HK-2 (cell line): ENCODE measurements around the gene AKR7A3.
"Not testable (repeated sequence)": the region's sequence is repeated elsewhere in the genome, so short reads cannot be mapped to it uniquely, and the experiment has no call there.

Experiments used
- DNase-seq: peaks from one replicate; pipeline ENCODE4 v3.0.0-alpha.2; 2018; ENCODE audit not compliant: unreplicated experiment

Gene AKR7A3

GRCh38 chr1:19288324-19289241 is at the start of gene AKR7A3:
AKR7A3 (minus strand) TSS chr1:19288770; CDS start chr1:19288709, 61 bp downstream.
- DNase-seq, result not testable (repeated sequence)

DNA sequence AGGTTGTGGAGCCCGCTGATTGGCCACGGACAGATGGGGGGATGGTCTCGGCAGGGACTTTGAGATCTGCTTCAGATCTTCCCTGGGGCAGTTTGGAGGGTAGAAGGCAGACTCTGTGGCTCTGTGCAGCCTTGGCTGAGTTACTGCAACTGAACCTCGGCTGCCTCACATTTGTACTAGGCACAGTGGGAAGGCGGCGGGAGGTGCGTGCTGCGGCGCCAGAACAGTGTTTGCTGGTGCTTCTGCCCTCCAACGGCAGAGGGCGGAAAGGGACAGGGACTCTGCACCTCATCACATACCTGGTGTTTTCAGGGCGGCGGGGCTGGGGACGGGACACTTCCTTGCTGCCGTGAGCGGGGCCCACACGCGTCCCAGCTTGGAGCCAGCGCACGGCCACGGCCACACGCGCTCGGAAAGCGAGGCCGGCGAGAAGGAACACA is 49.8 kb upstream of the AKR7A3 start:
- no peak for DNase-seq

DNA sequence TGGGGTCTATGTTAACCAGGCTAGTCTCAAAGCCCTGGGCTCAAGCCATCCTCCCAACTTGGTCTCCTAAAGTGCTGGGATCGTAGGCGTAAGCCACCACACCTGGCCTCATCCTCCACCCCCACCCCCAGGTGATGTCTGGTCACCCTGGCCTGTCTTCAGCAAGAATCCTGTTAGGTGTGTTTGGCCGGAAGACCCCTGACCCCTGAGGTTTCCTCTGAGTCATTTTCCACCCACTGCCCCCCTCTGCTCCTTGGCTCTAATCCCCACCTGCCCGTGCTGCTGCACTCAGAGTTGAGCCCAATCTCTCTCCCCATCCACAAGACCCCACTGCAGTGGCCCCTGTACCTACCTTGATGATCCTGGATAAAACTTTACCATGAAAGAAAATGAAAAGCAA is 48.7 kb upstream of the AKR7A3 start:
- no peak for DNase-seq

- DNase-seq, result peak; percentile 69
Measured at GRCh38 chr1:19336543-19336942, 48.0 kb upstream of the AKR7A3 start.

DNA sequence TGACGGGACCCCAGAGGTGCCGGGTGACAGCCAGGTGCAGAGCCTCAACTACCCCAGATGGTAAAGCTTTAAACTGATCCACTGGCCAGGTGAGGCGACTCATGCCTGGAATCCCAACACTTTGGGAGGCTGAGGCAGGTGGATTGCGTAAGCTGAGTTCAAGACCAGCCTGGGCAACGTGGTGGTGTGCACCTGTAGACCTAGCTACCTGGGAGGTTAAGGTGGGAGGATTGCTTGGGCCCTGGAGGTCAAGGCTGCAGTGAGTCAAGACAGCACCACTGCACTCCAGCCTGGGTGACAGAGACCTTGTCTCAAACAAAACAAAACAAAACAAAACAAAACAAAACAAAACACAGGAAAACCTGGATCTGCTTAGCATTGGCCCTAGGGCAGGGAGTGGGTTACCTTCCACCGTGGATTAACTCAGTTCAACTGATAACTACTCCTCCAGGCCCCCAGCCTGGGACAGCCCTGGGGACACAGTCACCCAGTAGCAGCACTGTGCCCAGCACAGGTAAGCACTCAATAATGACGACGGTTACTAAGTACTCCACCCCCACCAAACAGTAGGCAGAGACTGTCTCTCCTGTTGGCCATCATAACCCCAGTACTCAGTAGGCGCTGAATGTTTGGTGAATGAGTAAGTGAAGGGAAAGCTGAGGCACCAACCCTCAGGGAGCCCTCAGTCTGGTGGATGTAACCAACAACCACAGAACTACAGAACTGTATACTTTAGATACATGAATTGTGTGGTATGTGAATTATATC is 45.2 kb upstream of the AKR7A3 start:
- no peak for DNase-seq

DNA sequence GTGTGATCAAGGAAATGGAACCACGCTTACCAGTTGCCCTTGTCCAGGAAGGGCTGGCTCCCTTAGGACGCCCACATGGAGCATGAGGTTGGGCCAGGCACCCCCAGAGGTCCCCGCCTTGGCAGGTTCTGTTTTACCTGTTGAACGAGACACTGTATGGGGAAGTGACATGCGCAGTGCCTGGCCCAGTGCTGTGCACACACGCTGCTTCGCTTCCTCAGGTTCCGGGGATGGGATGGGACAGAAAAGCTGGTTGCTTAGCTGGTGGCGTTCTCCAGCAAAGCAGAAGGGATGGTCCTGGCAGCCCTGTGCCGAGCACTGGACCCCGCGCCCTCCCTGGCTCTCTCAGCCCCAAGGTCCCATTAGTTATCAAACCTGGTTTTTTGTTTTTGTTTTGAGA is 44.3 kb upstream of the AKR7A3 start:
- DNase-seq, result no peak

- DNase-seq, result no peak
Measured at GRCh38 chr1:19331262-19331878, 42.8 kb upstream of the AKR7A3 start.

DNA sequence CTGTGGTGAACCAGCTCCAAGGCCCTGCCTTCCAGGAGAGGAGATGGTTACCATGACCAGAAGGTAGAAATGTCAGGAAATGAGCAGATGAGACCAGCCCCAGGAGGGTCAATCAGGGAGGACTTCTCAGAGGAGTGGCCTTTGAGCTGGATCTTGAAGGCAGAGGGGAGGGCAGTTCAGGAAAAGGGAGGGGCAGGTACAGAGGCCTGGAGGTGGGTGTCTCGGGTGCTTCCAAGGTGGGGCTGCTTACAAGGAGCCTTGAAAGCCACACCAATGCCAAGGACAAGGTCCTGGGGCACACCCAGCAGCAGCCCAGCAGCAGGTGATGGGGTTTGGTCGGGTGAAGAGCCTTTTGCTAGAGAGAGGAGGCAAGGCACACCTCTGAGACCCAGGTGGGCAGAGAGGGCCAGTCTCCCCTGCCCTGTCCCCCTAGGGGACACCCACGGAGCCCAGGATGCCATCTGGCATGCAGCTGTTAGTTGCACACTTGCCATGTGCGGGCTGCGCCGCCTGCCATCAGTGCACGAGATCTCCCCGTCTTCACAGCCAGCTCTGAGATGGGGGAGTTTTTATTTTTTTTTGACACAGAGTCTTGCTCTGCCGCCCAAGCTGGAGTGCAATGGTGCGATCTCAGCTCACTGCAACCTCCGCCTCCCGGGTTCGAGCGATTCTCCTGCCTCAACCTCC is 42.0 kb upstream of the AKR7A3 start:
- no peak for DNase-seq

GRCh38 chr1:19329611-19330010 is 41.0 kb upstream of the AKR7A3 start:
- no peak for DNase-seq

DNA sequence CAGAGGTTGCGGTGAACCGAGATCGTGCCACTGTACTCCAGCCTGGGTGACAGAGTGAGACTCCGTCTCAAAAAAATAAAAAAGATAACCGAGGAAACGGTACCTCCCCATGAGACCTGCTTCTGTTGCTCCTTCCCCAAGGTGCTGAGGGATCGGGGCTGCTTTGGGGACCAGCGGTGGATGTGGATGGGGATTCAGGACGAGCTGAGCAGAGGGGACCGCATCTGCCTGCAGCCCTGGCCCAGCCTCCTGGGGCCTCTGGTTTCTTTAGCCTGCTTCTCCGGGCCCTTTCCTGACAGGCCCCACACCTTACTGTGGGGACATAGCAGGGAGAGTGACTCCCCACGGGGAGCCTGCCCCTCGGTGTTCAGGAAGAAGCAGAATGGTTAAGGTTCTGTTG is 40.6 kb upstream of the AKR7A3 start:
- no peak for DNase-seq

GRCh38 chr1:19328486-19328885 is 39.9 kb upstream of the AKR7A3 start:
- DNase-seq, result no peak

DNA sequence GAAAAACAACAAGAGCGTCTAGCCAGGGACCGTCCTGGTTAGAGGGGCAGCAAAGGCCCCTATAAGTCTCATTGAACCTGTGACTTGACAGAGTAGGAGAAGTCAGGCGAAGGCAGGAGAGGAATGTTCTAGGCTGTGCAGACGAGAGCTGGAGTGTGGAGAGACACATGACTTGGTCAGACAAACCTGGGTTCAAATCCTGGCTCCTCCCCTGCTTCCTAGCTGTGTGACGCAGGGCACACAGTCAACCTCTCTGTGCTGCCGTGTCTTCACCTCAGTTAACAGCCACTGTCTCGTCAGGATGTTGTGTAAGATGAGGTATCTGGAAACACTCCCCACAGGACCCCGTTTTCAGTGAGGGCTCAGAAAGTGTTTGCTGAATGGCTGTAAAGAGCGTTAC is 39.2 kb upstream of the AKR7A3 start:
- DNase-seq, result no peak

DNA sequence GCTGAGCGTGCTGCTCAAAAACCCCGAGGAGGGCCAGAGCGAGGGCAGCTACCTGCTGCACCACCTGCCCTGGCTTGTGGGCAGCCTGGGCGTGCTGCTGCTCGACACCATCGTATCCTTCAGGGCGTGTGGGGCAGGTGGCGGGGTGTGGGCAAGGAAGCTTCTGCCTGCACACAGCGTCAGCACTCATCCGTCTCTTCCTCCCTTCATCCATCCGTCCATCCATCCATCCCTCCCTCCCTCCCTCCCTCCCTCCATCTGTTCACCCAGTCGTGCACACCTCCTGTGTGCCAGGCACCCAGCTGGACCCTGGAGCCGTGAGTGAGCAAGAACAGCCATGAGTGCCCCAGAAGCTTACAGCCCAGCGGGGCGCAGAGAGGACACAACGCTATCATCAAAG is 38.7 kb upstream of the AKR7A3 start:
- DNase-seq, result no peak

GRCh38 chr1:19326748-19327065 is 38.1 kb upstream of the AKR7A3 start:
- DNase-seq, result no peak

DNA sequence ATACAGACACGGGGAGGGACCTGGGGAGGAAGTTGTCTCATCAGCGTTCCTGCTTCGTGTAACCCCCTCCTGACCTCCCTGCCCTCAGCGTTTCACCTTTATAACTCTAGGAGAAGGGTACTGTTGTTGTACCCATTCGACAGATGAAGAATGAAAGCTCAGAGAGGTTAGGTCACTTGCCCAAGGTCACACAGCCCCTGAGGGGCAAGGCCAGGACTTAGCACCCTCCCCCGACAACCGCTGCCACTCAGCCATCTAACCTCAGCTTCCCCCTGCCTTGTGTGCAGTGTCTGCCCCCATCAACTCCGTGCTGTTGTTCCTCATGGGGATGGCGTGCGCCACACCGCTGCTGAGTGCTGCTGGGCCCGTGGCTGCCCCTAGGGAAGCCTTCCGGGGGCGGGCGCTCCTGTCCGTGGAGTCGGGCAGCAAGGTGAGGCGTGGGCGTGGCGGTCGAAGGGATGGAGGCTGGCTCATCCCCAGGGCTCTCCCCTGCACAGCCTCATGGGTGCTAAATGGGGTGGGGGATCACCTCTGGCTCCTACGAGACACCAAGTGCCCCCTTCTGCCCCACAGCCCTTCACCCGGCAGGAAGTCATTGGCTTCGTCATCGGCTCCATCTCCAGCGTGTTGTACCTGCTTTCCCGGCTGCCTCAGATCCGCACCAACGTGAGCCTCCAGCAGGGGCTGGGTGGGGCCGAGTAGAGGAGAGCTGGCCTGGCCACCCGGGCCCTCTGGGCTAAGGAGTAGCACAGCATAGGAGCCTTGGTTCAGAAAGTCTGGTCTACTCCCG is 37.6 kb upstream of the AKR7A3 start:
- no peak for DNase-seq

DNA sequence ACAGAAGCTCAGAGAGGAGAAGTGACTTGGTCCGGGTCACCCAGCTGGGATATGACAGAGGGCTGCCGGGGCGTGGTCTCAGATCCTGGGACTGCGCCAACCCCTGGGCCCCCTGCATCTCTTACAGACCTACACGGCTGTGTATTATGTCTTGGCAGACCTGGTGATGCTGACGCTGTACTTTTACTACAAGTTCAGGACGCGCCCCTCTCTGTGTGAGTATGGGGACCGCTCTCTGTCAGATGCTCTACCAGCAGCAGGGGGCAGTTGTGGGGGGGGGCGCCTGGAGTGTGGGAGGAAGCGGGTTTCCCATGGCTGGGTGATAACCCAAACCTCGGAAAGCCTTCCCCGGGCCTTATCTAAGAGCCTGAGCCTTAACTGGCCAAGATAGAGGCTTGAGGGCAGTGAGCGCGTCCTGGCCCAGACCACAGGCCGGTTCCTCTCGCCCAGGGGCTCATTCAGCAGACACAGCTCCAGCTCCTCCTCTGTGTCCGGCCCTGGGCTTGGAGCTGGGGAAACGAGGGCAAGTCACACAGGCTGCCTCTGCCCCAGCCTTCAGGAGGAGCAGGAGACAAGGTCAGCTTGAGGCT is 36.9 kb upstream of the AKR7A3 start:
- DNase-seq, result no peak

- no peak for DNase-seq
Measured at GRCh38 chr1:19324665-19324990, 36.1 kb upstream of the AKR7A3 start.

- DNase-seq, result no peak
Measured at GRCh38 chr1:19323987-19324664, 35.6 kb upstream of the AKR7A3 start.

DNA sequence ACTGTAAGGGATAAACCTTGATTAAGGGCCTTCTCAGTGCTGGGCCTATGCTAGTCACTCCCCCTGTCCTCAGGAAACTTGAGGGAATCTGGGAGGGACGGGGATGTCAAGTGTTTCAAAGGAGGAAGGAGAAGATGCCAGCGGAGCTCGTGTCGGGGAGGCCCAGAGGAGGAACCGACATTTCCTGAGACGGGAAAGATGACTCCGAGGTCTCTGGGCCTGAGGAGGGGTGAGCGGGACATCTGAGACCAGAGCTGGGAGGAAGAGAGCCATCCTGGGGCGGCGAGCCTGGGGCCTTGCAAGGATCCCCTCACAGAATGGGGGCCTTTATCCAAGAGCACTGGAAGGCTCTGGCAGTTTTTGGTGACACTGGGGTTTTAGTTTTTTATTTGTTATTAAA is 33.9 kb upstream of the AKR7A3 start:
- DNase-seq, result no peak

- DNase-seq, result no peak
Measured at GRCh38 chr1:19321071-19321470, 32.5 kb upstream of the AKR7A3 start.
